Transverse colon (tissue), 4 donors: Measurements from ENCODE around the gene FBLN5. TPM values are rescaled to one million over a fixed set of nuclear protein-coding genes. Genes with fewer than 3 reads are reported as not detected.

Experiments
- DNase-seq: peaks from one replicate; pipeline ENCODE4 v3.0.0-alpha.2; 2019
- H3K27ac ChIP-seq, 4 donors: fragments of 200-600 bp; sonication (generic); 2 replicates each; pipeline ENCODE4 v1.5.1; 2016 to 2018; ENCODE audit warnings: inconsistent platforms in 4 of 4
- H3K27me3 ChIP-seq: fragments of 200-600 bp; sonication (generic); 2 replicates; pipeline ENCODE4 v1.5.1; 2017; ENCODE audit warnings: inconsistent platforms
- H3K36me3 ChIP-seq, 4 donors: fragments of 200-600 bp; sonication (generic); 2 replicates each; pipeline ENCODE4 v1.5.1; 2017 to 2019; ENCODE audit warnings: inconsistent platforms in 4 of 4
- H3K4me1 ChIP-seq, 4 donors: fragments of 200-600 bp; sonication (generic); 2 replicates each; pipeline ENCODE4 v1.5.1; 2017 to 2020; ENCODE audit warnings: inconsistent platforms in 4 of 4
- H3K4me3 ChIP-seq, 4 donors: fragments of 200-600 bp; sonication (generic); 1 replicate in 1 of 4; 2 replicates in 3 of 4; pipeline versions ENCODE4 v1.5.1 to v1.6.1; 2017 to 2019; ENCODE audit warnings: inconsistent platforms in 4 of 4
- H3K9me3 ChIP-seq, 2 donors: fragments of 200-600 bp; sonication (generic); 2 replicates each; pipeline ENCODE4 v1.5.1; 2017 to 2019; ENCODE audit warnings: inconsistent platforms in 2 of 2
- CTCF ChIP-seq, 5 experiments: fragments of 200-600 bp in 3 of 5; fragments of 450-650 bp in 2 of 5; sonication (generic) in 3 of 5; IDR thresholded peaks; 1 replicate in 2 of 5; 2 replicates in 3 of 5; pipeline ENCODE4 v1.5.1; 2016 to 2017; ENCODE audit warnings: antibody characterized with exemption in 5 of 5, inconsistent platforms in 3 of 5, mild to moderate bottlenecking in 2 of 5, moderate library complexity in 1 of 5
- EP300 ChIP-seq: sonication (generic); formaldehyde crosslinking; IDR thresholded peaks from one replicate; pipeline ENCODE4 v1.6.1; 2017; ENCODE audit warnings: antibody characterized with exemption, low read depth
- POLR2A ChIP-seq: fragments of 450-650 bp; IDR thresholded peaks from one replicate; pipeline ENCODE4 v1.6.1; 2016; ENCODE audit warnings: antibody characterized with exemption, mild to moderate bottlenecking, moderate library complexity
- POLR2AphosphoS5 ChIP-seq, 3 donors: sonication (generic); formaldehyde crosslinking; IDR thresholded peaks; one replicate each; pipeline ENCODE4 v1.6.1; 2016; ENCODE audit warnings: antibody characterized with exemption in 3 of 3
- WGBS, 2 donors: methylation state at CpG; one replicate each; pipeline ENCODE4 v1.1.5; 2018; ENCODE audit warnings: low coverage in 1 of 2; 5-methylcytosine and 5-hydroxymethylcytosine counted together
- in situ Hi-C, 4 donors: fragments of 200-750 bp; cut with MboI; loops; one replicate each; pipeline versions ENCODE4 v1.15.0 to v1.15.1; 2017; ENCODE audit warnings: low sequenced_read_pairs in 3 of 4, low pct_ligation_motif_present in 1 of 4, low pct_unique_long_range_greater_than_20kb in 1 of 4
- intact Hi-C: fragments of 100-400 bp; cut with DNase I; formaldehyde crosslinking; loops from one replicate; pipeline ENCODE4 v1.15.1; 2023; ENCODE audit warnings: low total_unique reads
- total RNA-seq, 4 donors: library from RNA; depleted of rRNA; stranded (reverse); fragments of >200 nt; gene quantifications; one replicate each; pipeline ENCODE4 v1.1.0, GENCODE V29; 2016

The FBLN5 gene
- total RNA-seq, 4 donors from 2014 or later = 14.6 to 120 (median 38.7) TPM

- intact Hi-C loops = no loop called here
- TF ChIP-seq EP300 (no peak), CTCF (IDR thresholded peaks at IDR 0.05) (no peak), POLR2A (no peak), POLR2AphosphoS5 (IDR thresholded peaks at IDR 0.05) (no peak)
Observed at GRCh38 chr14:91831337-91831736, 116.2 kb downstream of the FBLN5 start.

GRCh38 chr14:91830777-91831176 is 116.7 kb downstream of the FBLN5 start:
- intact Hi-C loops = no loop called here
- WGBS, 2 donors = 31 to 32% methylated on average over 3 of the region's 3 CpGs
- in situ Hi-C loops = no loop called here
- DNase-seq = peak; percentile 63
- Histone ChIP-seq H3K27me3 (peaks cover 7% of the 10 kb centered on the region), H3K27ac (peak overlapping the region in 3 of 4 donors; percentile 6 to 55 (median 43)), H3K9me3 (no peaks in the 10 kb centered on the region), H3K4me3 (no peak overlapping the region), H3K4me1 (peaks cover 6 to 50% (median 25%) of the 10 kb centered on the region in 4 donors), H3K36me3 (no peaks in the 10 kb centered on the region)
- no peak for TF ChIP-seq EP300
- TF ChIP-seq POLR2A = no peak
- TF ChIP-seq POLR2AphosphoS5 (IDR thresholded peaks at IDR 0.05) = no peak
- no peak for TF ChIP-seq CTCF (IDR thresholded peaks at IDR 0.05)

More at GRCh38 chr14:91831337-91831736, 116.2 kb downstream of the FBLN5 start:
- peaks cover 12% of the 10 kb centered on the region for H3K27me3 ChIP-seq
- no peak overlapping the region for H3K4me3 ChIP-seq
- no peak for DNase-seq
- peak overlapping the region in 3 of 4 donors; percentile 6 to 55 (median 43) for H3K27ac ChIP-seq
- in situ Hi-C loops = no loop called here
- 17 to 25% methylated on average over 1 of the region's 1 CpG for WGBS, 2 donors
- H3K36me3 ChIP-seq = no peaks in the 10 kb centered on the region
- H3K4me1 ChIP-seq = peaks cover 6 to 50% (median 25%) of the 10 kb centered on the region in 4 donors
- H3K9me3 ChIP-seq = no peaks in the 10 kb centered on the region

GRCh38 chr14:91829511-91829910 is 118.0 kb downstream of the FBLN5 start:
- DNase-seq = no peak
- TF ChIP-seq POLR2AphosphoS5 (IDR thresholded peaks at IDR 0.05) = no peak
- TF ChIP-seq POLR2A = no peak
- TF ChIP-seq CTCF (IDR thresholded peaks at IDR 0.05) = no peak
- no peak for TF ChIP-seq EP300
- Histone ChIP-seq H3K4me1 (peaks cover 6 to 42% (median 22%) of the 10 kb centered on the region in 4 donors), H3K4me3 (no peak overlapping the region), H3K9me3 (no peaks in the 10 kb centered on the region), H3K27ac (peak overlapping the region in 3 of 4 donors; percentile 42 to 55 (median 49)), H3K27me3 (no peaks in the 10 kb centered on the region), H3K36me3 (no peaks in the 10 kb centered on the region)
- WGBS, 2 donors = 38 to 39% methylated on average over 2 of the region's 2 CpGs
- intact Hi-C loops (no loop called here), in situ Hi-C loops (no loop called here)

GRCh38 chr14:91827746-91828145 is 119.7 kb downstream of the FBLN5 start:
- Histone ChIP-seq H3K27ac (no peak overlapping the region), H3K4me3 (no peak overlapping the region), H3K4me1 (peaks cover 6 to 35% (median 20%) of the 10 kb centered on the region in 4 donors), H3K36me3 (no peaks in the 10 kb centered on the region), H3K9me3 (no peaks in the 10 kb centered on the region), H3K27me3 (no peaks in the 10 kb centered on the region)
- WGBS, 2 donors = 90 to 97% methylated on average over 1 of the region's 1 CpG
- intact Hi-C loops = no loop called here
- in situ Hi-C loops = no loop called here
- no peak for DNase-seq
- no peak for TF ChIP-seq POLR2AphosphoS5 (IDR thresholded peaks at IDR 0.05)
- no peak for TF ChIP-seq POLR2A
- TF ChIP-seq CTCF (IDR thresholded peaks at IDR 0.05) = no peak
- no peak for TF ChIP-seq EP300

Other genes with a start within 250 kb of the FBLN5 start
- gene CATSPERB, start 215.6 kb downstream of the FBLN5 start, total RNA-seq = 1 to 10 TPM in 3 of 4 donors, not detected in 1; 1.2 to 5.1 (median 3.8) TPM
- 10 to 100 TPM; 36.0 to 85.4 (median 53.7) TPM for gene TC2N, start 80.2 kb downstream of the FBLN5 start, total RNA-seq
- gene TRIP11, start 92.4 kb upstream of the FBLN5 start, total RNA-seq = 10 to 100 TPM; 14.2 to 45.6 (median 34.1) TPM
- 10 to 100 TPM; 17.1 to 35.6 (median 25.9) TPM for gene ATXN3, start 158.9 kb upstream of the FBLN5 start, total RNA-seq
- 100 to 1,000 TPM in 2 of 4 donors, 10 to 100 TPM in 2; 31.4 to 434 (median 161) TPM for gene NDUFB1, start 174.0 kb upstream of the FBLN5 start, total RNA-seq
- 10 to 100 TPM in 2 of 4 donors, 1 to 10 TPM in 2; 4.5 to 25.9 (median 17.0) TPM for gene CPSF2, start 174.3 kb upstream of the FBLN5 start, total RNA-seq